Pancreas (tissue), 10 donors: Measurements from ENCODE around the gene HDDC2. TPM values are rescaled to one million over a fixed set of nuclear protein-coding genes. Genes with fewer than 3 reads are reported as not detected.
A peak's percentile ranks its signal among the peaks of the same experiment; 100 is the strongest.

Experiments
- ATAC-seq, 4 donors: fragments of 200-7000 bp; cut with Tn5 transposase; one replicate each; pipeline versions ENCODE4 v1.8.0 to v1.9.1; 2020; ENCODE audit warnings: mild to moderate bottlenecking in 4 of 4, moderate library complexity in 4 of 4
- DNase-seq, 6 donors: peaks; one replicate each; pipeline ENCODE4 v3.0.0-alpha.2; 2020
- FAIRE-seq: peaks from 2 replicates; lab custom pipeline; 2012; peaks lifted over from hg19 to GRCh38; lab: Jason Lieb, UNC
- H3K27ac ChIP-seq, 4 donors: fragments of 200-600 bp; sonication (generic); 1 replicate in 3 of 4; 2 replicates in 1 of 4; pipeline versions ENCODE4 v1.5.0 to v1.8.0; 2020
- H3K27me3 ChIP-seq, 4 donors: fragments of 200-600 bp; one replicate each; pipeline ENCODE4 v1.8.0; 2021
- H3K36me3 ChIP-seq, 3 donors: fragments of 200-600 bp; sonication (generic) in 1 of 3; one replicate each; pipeline versions ENCODE4 v1.5.0 to v1.8.0; 2020 to 2021
- H3K4me1 ChIP-seq, 3 donors: fragments of 200-600 bp; one replicate each; pipeline ENCODE4 v1.8.0; 2021
- H3K4me3 ChIP-seq, 4 donors: fragments of 200-600 bp; sonication (generic) in 2 of 4; one replicate each; pipeline versions ENCODE4 v1.5.0 to v1.8.0; 2020 to 2021
- H3K9me3 ChIP-seq, 4 donors: fragments of 200-600 bp; one replicate each; pipeline ENCODE4 v1.8.0; 2021
- CTCF ChIP-seq, 4 donors: fragments of 200-600 bp; sonication (generic) in 3 of 4; IDR thresholded peaks; one replicate each; pipeline versions ENCODE4 v1.5.0 to v1.8.0; 2021; ENCODE audit warnings: antibody characterized with exemption in 4 of 4
- WGBS, 2 donors: extraction: QIAGEN DNeasy Blood & Tissue Kit; methylation state at CpG; one replicate each; pipeline ENCODE4 v1.1.7; 2013; 5-methylcytosine and 5-hydroxymethylcytosine counted together
- intact Hi-C, 3 donors: fragments of 100-400 bp; cut with DNase I; formaldehyde crosslinking; loops; one replicate each; pipeline versions ENCODE4 v1.11.1 to v1.14.2; 2022
- polyA plus RNA-seq, 2 donors: library from polyadenylated mRNA; stranded (reverse); fragments of 200-250 nt; gene quantifications; one replicate each; pipeline ENCODE4 v1.2.3, GENCODE V29; 2013
- total RNA-seq, 6 donors: library from RNA; stranded (reverse); fragmentation: NEBNext Ultra II Directional in 4 of 6; extraction: Animal tissue kit (Norgen Biotek cat#: 25700) in 4 of 6; gene quantifications; one replicate each; pipeline versions ENCODE4 v1.2.1 to v1.2.4, GENCODE V29; 2021 to 2023
- donor health status: healthy with polysubstance abuse.
- donor health status: DM: no; HTN: no; CAD: no; lungs with moderate emphysema.
- donor health status: DM: no; HTN: no; CAD: no.
- donor health status: control.
- donor health status: control.
- donor health status: Bipolar disorder and iron deficiency.
- donor health status: DM: yes; HTN: yes; CAD: no.
- donor health status: DM: no; HTN: no; CAD: no.
- donor health status: DM: no; HTN: no; CAD: no.
- donor health status: DM: yes; HTN: yes; CAD: no.

HDDC2 gene
- 10 to 100 TPM; 22.9 to 33.9 (median 27.1) TPM for total RNA-seq
- polyA plus RNA-seq = 10 to 100 TPM; 37.9 to 45.9 TPM

- peak; percentile 68 to 89 (median 75) for DNase-seq
- Histone ChIP-seq H3K27me3 (no peaks in the 10 kb centered on the region), H3K27ac (peak within 1 kb of the TSS; percentile 77 to 88 (median 84)), H3K36me3 (peaks cover 0 to 7% (median 0%) of the 10 kb centered on the region in 3 donors), H3K9me3 (no peaks in the 10 kb centered on the region), H3K4me1 (peaks cover 0 to 13% (median 5%) of the 10 kb centered on the region in 3 donors), H3K4me3 (peak within 1 kb of the TSS; percentile 78 to 84 (median 80))
- 2 to 3% methylated on average over 53 to 67 of the region's 67 CpGs for WGBS, 2 donors
- no peak for TF ChIP-seq CTCF (IDR thresholded peaks at IDR 0.05)
- ATAC-seq = peak; percentile 89 to 93 (median 90)
- intact Hi-C loops = loop anchor here in 1 of 3 donors (10.0 kb wide), 1 partner anchor 463 kb away; no protein-coding TSS in a partner anchor
- FAIRE-seq = no peak
These were observed at the start of gene HDDC2 for GRCh38 chr6:125301435-125302391. Gene HDDC2 (minus strand): TSS chr6:125301967. CDS start chr6:125301932, 35 bp downstream.

- H3K9me3 ChIP-seq = no peaks in the 10 kb centered on the region
- DNase-seq = no peak
- ATAC-seq = no peak
- no peaks in the 10 kb centered on the region for H3K36me3 ChIP-seq
- intact Hi-C loops = no loop called here
- WGBS, 2 donors = 70 to 77% methylated on average over 11 of the region's 11 CpGs
- H3K27ac ChIP-seq = no peak overlapping the region
- H3K27me3 ChIP-seq = no peaks in the 10 kb centered on the region
- H3K4me1 ChIP-seq = no peaks in the 10 kb centered on the region
- H3K4me3 ChIP-seq = no peak overlapping the region
- TF ChIP-seq CTCF (IDR thresholded peaks at IDR 0.05) = no peak
- no peak for FAIRE-seq
These were observed 45.3 kb upstream of the HDDC2 start for GRCh38 chr6:125346926-125347563.

GRCh38 chr6:125346201-125346925 is 44.6 kb upstream of the HDDC2 start:
- intact Hi-C loops = no loop called here
- Histone ChIP-seq H3K4me1 (no peaks in the 10 kb centered on the region), H3K36me3 (no peaks in the 10 kb centered on the region), H3K27me3 (no peaks in the 10 kb centered on the region), H3K9me3 (no peaks in the 10 kb centered on the region), H3K4me3 (no peak overlapping the region), H3K27ac (no peak overlapping the region)
- FAIRE-seq (no peak), ATAC-seq (no peak), DNase-seq (no peak)
- WGBS, 2 donors = 47 to 48% methylated on average over 11 of the region's 11 CpGs
- TF ChIP-seq CTCF (IDR thresholded peaks at IDR 0.05) = no peak

GRCh38 chr6:125341460-125341859 is 39.7 kb upstream of the HDDC2 start:
- FAIRE-seq (no peak), ATAC-seq (no peak), DNase-seq (no peak)
- intact Hi-C loops = no loop called here
- no peaks in the 10 kb centered on the region for H3K4me1 ChIP-seq
- no peaks in the 10 kb centered on the region for H3K36me3 ChIP-seq
- 53 to 73% methylated on average over 2 of the region's 2 CpGs for WGBS, 2 donors
- no peaks in the 10 kb centered on the region for H3K9me3 ChIP-seq
- H3K27ac ChIP-seq = no peak overlapping the region
- H3K27me3 ChIP-seq = no peaks in the 10 kb centered on the region
- no peak overlapping the region for H3K4me3 ChIP-seq
- TF ChIP-seq CTCF (IDR thresholded peaks at IDR 0.05) = no peak
